ENCODE results near the gene KCNC1.

GRCh38 chr11:17788084-17788483 lies 53.5 kb downstream of the KCNC1 start:
- TF ChIP-seq CTCF (IDR thresholded peaks at IDR 0.05): no peak
- no peak for TF ChIP-seq POLR2AphosphoS5 (IDR thresholded peaks at IDR 0.05)
- no peak for TF ChIP-seq EP300 (IDR thresholded peaks at IDR 0.05)
- no peak for TF ChIP-seq POLR2A (IDR thresholded peaks at IDR 0.05)
